HCT116 (cell line): Measurements from ENCODE around the gene LIX1. TPM values are rescaled to one million over a fixed set of nuclear protein-coding genes. Genes with fewer than 3 reads are reported as not detected.

Experiments used
- ATAC-seq: fragments of 200-7000 bp; cut with Tn5 transposase; 2 replicates; pipeline ENCODE4 v1.9.1; 2020; ENCODE audit warnings: mild to moderate bottlenecking, moderate library complexity
- Bru-seq: library from RNA; stranded (reverse); fragments of 400-500 nt; gene quantifications from one replicate; lab custom pipeline; 2021; lab: Mats Ljungman, UMichigan
- BruChase-seq, 2 experiments: library from RNA; stranded (reverse); fragments of 400-500 nt; gene quantifications; one replicate each; lab custom pipeline; 2021; lab: Mats Ljungman, UMichigan
- BruUV-seq: library from RNA; stranded (reverse); fragments of 400-500 nt; replicated peaks from 2 replicates; lab custom pipeline; 2021; lab: Mats Ljungman, UMichigan
- CTCF ChIA-PET: fragments of 300-600 bp; sonication (Branson Sonifier 250); formaldehyde crosslinking; loops from one replicate; lab custom pipeline; 2021; ENCODE audit warnings: antibody characterized with exemption; lab: Charles Lee
- POLR2A ChIA-PET: fragments of 300-600, 350-600 bp; sonication (Branson Sonifier 250); formaldehyde crosslinking; loops from one replicate; lab custom pipeline; 2021; ENCODE audit warnings: antibody characterized with exemption; lab: Charles Lee
- RAD21 ChIA-PET, 2 experiments: fragments of 300-600 bp; sonication (Branson Sonifier 250); formaldehyde crosslinking; loops; one replicate each; lab custom pipeline; 2023; ENCODE audit warnings: low total read pairs in 2 of 2; ENCODE audit not compliant: uncharacterized antibody in 2 of 2, unreplicated experiment in 2 of 2, low non-redundant PET in 1 of 2; lab: Charles Lee
- DNase-seq: peaks from one replicate; pipeline ENCODE4 v3.0.0-alpha.2; 2010; ENCODE audit warnings: low read depth, low spot score
- H2AFZ ChIP-seq: fragments of 200-600 bp; shearing (Covaris generic), sonication (generic); 2 replicates; pipeline ENCODE4 v1.6.1; 2017; ENCODE audit warnings: low read depth, mixed run types, mixed read lengths, antibody characterized with exemption, low read length; ENCODE audit not compliant: poor library complexity, severe bottlenecking
- H3K27ac ChIP-seq: 2 replicates; pipeline ENCODE4 v1.5.1; 2012; ENCODE audit warnings: low read depth, low read length
- H3K27me3 ChIP-seq: fragments of 200-600 bp; sonication (generic); 2 replicates; pipeline ENCODE4 v1.6.1; 2016; ENCODE audit warnings: mixed run types, low read length, mixed read lengths; ENCODE audit not compliant: insufficient read depth
- H3K36me3 ChIP-seq, 2 experiments: fragments of 200-500 bp in 1 of 2; fragments of 200-600 bp in 1 of 2; sonication (Bioruptor generic) in 1 of 2; sonication (generic) in 1 of 2; 2 replicates each; pipeline versions ENCODE4 v1.5.1 to v1.6.1; 2014 to 2016; ENCODE audit warnings: low read length in 2 of 2, inconsistent platforms in 1 of 2, mixed read lengths in 1 of 2, mixed run types in 1 of 2; ENCODE audit not compliant: insufficient read depth in 2 of 2, control insufficient read depth in 1 of 2
- H3K4me1 ChIP-seq, 2 experiments: fragments of 200-600 bp in 1 of 2; sonication (generic) in 1 of 2; 2 replicates each; pipeline versions ENCODE4 v1.5.1 to v1.6.1; 2012 to 2017; ENCODE audit warnings: low read length in 2 of 2, inconsistent platforms in 1 of 2, mild to moderate bottlenecking in 1 of 2, mixed read lengths in 1 of 2, mixed run types in 1 of 2, moderate library complexity in 1 of 2; ENCODE audit not compliant: insufficient read depth in 2 of 2, control insufficient read depth in 1 of 2
- H3K4me2 ChIP-seq: fragments of 200-600 bp; sonication (generic); 2 replicates; pipeline ENCODE4 v1.6.1; 2017; ENCODE audit warnings: mixed run types, low read length, mixed read lengths
- H3K4me3 ChIP-seq, 2 experiments: fragments of 200-600 bp in 1 of 2; sonication (generic) in 1 of 2; replicated peaks in 1 of 2; 2 replicates each; pipeline ENCODE4 v1.5.1; 2011 to 2016; ENCODE audit warnings: low read length in 2 of 2, control low read depth in 1 of 2, low read depth in 1 of 2, mild to moderate bottlenecking in 1 of 2, mixed read lengths in 1 of 2, mixed run types in 1 of 2
- H3K79me2 ChIP-seq: fragments of 200-600 bp; sonication (generic); 2 replicates; pipeline ENCODE4 v1.6.1; 2017; ENCODE audit warnings: mild to moderate bottlenecking, mixed run types, low read length, moderate library complexity, mixed read lengths; ENCODE audit not compliant: insufficient read depth
- H3K9ac ChIP-seq: fragments of 200-600 bp; sonication (generic); 2 replicates; pipeline ENCODE4 v1.6.1; 2016; ENCODE audit warnings: low read length, mixed read lengths
- H3K9me2 ChIP-seq: fragments of 200-600 bp; sonication (generic), shearing (Covaris generic); 2 replicates; pipeline ENCODE4 v1.6.1; 2017; ENCODE audit warnings: mixed run types, mild to moderate bottlenecking, moderate library complexity; ENCODE audit not compliant: insufficient read depth
- H3K9me3 ChIP-seq, 2 experiments: fragments of 200-500 bp in 1 of 2; fragments of 200-600 bp in 1 of 2; sonication (Bioruptor generic) in 1 of 2; sonication (generic) in 1 of 2; 2 replicates each; pipeline ENCODE4 v1.6.1; 2014 to 2017; ENCODE audit warnings: low read length in 2 of 2, mixed read lengths in 2 of 2, inconsistent platforms in 1 of 2, low read depth in 1 of 2, mild to moderate bottlenecking in 1 of 2, mixed run types in 1 of 2, moderate library complexity in 1 of 2; ENCODE audit not compliant: control insufficient read depth in 1 of 2, insufficient read depth in 1 of 2
- H4K20me1 ChIP-seq: fragments of 200-600 bp; sonication (generic), shearing (Covaris generic); 2 replicates; pipeline ENCODE4 v1.6.1; 2017; ENCODE audit warnings: mixed run types, mild to moderate bottlenecking, moderate library complexity; ENCODE audit not compliant: insufficient read depth
- ATF3 ChIP-seq: IDR thresholded peaks from 2 replicates; pipeline ENCODE4 v1.6.1; 2012
- CBX3 ChIP-seq: IDR thresholded peaks from 2 replicates; pipeline ENCODE4 v1.6.1; 2012; ENCODE audit warnings: low read depth
- CEBPB ChIP-seq: IDR thresholded peaks from 2 replicates; pipeline ENCODE4 v1.6.1; 2012; ENCODE audit warnings: low read depth
- CTCF ChIP-seq, 3 experiments: fragments of 200-600 bp in 1 of 3; sonication (generic) in 1 of 3; IDR thresholded peaks in 2 of 3; conservative IDR thresholded peaks in 1 of 3; 2 replicates each; pipeline ENCODE4 v1.5.1; 2012 to 2017; ENCODE audit warnings: low read depth in 2 of 3, low read length in 2 of 3, antibody characterized with exemption in 1 of 3, borderline replicate concordance in 1 of 3, control low read depth in 1 of 3, mild to moderate bottlenecking in 1 of 3, mixed read lengths in 1 of 3, mixed run types in 1 of 3, moderate library complexity in 1 of 3; ENCODE audit not compliant: insufficient read depth in 1 of 3
- EGR1 ChIP-seq: IDR thresholded peaks from 2 replicates; pipeline ENCODE4 v1.6.1; 2012; ENCODE audit warnings: low read depth
- EZH2phosphoT487 ChIP-seq: fragments of 200-600 bp; IDR thresholded peaks from 2 replicates; pipeline ENCODE4 v1.6.1; 2018; ENCODE audit warnings: antibody characterized with exemption, borderline replicate concordance
- FOSL1 ChIP-seq: IDR thresholded peaks from 2 replicates; pipeline ENCODE4 v1.6.1; 2012; ENCODE audit warnings: low read depth
- JUND ChIP-seq: IDR thresholded peaks from 2 replicates; pipeline ENCODE4 v1.6.1; 2012
- MAX ChIP-seq: IDR thresholded peaks from 2 replicates; pipeline ENCODE4 v1.6.1; 2012
- POLR2A ChIP-seq: IDR thresholded peaks from 2 replicates; pipeline ENCODE4 v1.7.0; 2011; ENCODE audit warnings: borderline replicate concordance; ENCODE audit not compliant: insufficient read depth, insufficient read length; ENCODE audit errors: extremely low read depth
- POLR2AphosphoS5 ChIP-seq: IDR thresholded peaks from 2 replicates; pipeline ENCODE4 v1.6.1; 2011; ENCODE audit warnings: mild to moderate bottlenecking, low read depth, low read length, moderate library complexity
- RAD21 ChIP-seq: IDR thresholded peaks from 2 replicates; pipeline ENCODE4 v1.6.1; 2012; ENCODE audit warnings: low read depth, mild to moderate bottlenecking
- SRF ChIP-seq: IDR thresholded peaks from 2 replicates; pipeline ENCODE4 v1.6.1; 2012; ENCODE audit warnings: low read depth
- TCF7L2 ChIP-seq: IDR thresholded peaks from 2 replicates; pipeline ENCODE4 v1.7.0; 2011; ENCODE audit warnings: borderline replicate concordance, inconsistent platforms; ENCODE audit not compliant: insufficient read depth, insufficient read length; ENCODE audit errors: extremely low read depth
- ZBTB33 ChIP-seq: IDR thresholded peaks from 2 replicates; pipeline ENCODE4 v1.6.1; 2011; ENCODE audit warnings: mild to moderate bottlenecking, low read length, moderate library complexity; ENCODE audit not compliant: insufficient replicate concordance; ENCODE audit errors: extremely low read depth
- ZFX ChIP-seq: fragments of 450-650 bp; IDR thresholded peaks from 2 replicates; pipeline ENCODE4 v1.6.1; 2017
- intact Hi-C: fragments of 100-400 bp; cut with micrococcal nuclease; formaldehyde crosslinking; loops from 2 replicates; pipeline ENCODE4 v1.10.0; 2022
- long read RNA-seq: library from polyadenylated mRNA; unstranded; transcript quantifications from one replicate; pipeline ENCODE4 v2.0.0, GENCODE V29; 2021; ENCODE audit not compliant: unreplicated experiment
- polyA plus RNA-seq: library from polyadenylated mRNA; unstranded; fragments of >200 nt; gene quantifications from 2 replicates; pipeline ENCODE4 v1.2.1, GENCODE V29; 2012; ENCODE audit warnings: missing spikeins
- total RNA-seq: library from RNA; stranded (reverse); gene quantifications from one replicate; pipeline ENCODE4 v1.2.1, GENCODE V29; 2021; ENCODE audit not compliant: unreplicated experiment

The LIX1 gene
- not detected for total RNA-seq
- polyA plus RNA-seq: 0.01 TPM in 1 of 2 replicates, not detected in the other
- Bru-seq, nascent RNA: percentile 7 among the genes with signal in this experiment
- not detected for BruChase-seq, experiment 1, labeled RNA remaining after a 6-hour chase
- percentile 5 among the genes with signal in this experiment for BruChase-seq, experiment 2, labeled RNA remaining after a 2-hour chase
- long read RNA-seq: 0 reads

GRCh38 chr5:97142521-97143254 lies at the start of gene LIX1:
LIX1 (minus strand) TSS chr5:97142611; CDS start chr5:97142576, 35 bp downstream.
- Histone ChIP-seq H3K4me1 (no peaks in the 10 kb centered on the region), H3K9me3 (no peaks in the 10 kb centered on the region), H3K27ac (no peak within 1 kb of the TSS), H3K27me3 (no peaks in the 10 kb centered on the region), H3K79me2 (no peaks in the 10 kb centered on the region), H3K4me2 (no peak within 1 kb of the TSS), H3K9ac (no peak within 1 kb of the TSS), H3K4me3 (no peak within 1 kb of the TSS), H4K20me1 (no peaks in the 10 kb centered on the region), H3K9me2 (no peaks in the 10 kb centered on the region), H3K36me3 (no peaks in the 10 kb centered on the region), H2AFZ (peak within 1 kb of the TSS; percentile 19)
- ChIA-PET RAD21 (interaction anchor here (0.6 to 1.6 kb wide), 7 partner anchors 145 to 528 kb away, joined by 3 to 9 read pairs (median 4); no protein-coding TSS in a partner anchor), POLR2A (interaction anchor here (1.3 kb wide), 1 partner anchor 333 kb away, joined by 3 read pairs; no protein-coding TSS in a partner anchor), CTCF (interaction anchor here (0.8 to 3.9 kb wide), 9 partner anchors 99 to 529 kb away, joined by 3 to 35 read pairs (median 5); no protein-coding TSS in a partner anchor)
- intact Hi-C loops: loop anchor here (1.0 to 5.0 kb wide), 3 partner anchors 145 to 390 kb away; no protein-coding TSS in a partner anchor
- no peak for DNase-seq
- no peak for TF ChIP-seq MAX
- no peak for TF ChIP-seq SRF
- TF ChIP-seq RAD21: peak; percentile 81
- TF ChIP-seq ZFX: no peak
- TF ChIP-seq CBX3: no peak
- TF ChIP-seq FOSL1: no peak
- TF ChIP-seq POLR2A: no peak
- no peak for TF ChIP-seq CEBPB
- no peak for TF ChIP-seq ZBTB33
- no peak for TF ChIP-seq EGR1
- TF ChIP-seq JUND: no peak
- peak; percentile 55 to 66 (median 63); a peak in 5 of 6 replicates for TF ChIP-seq CTCF (IDR thresholded peaks at IDR 0.05 in 2 of 3, conservative IDR thresholded peaks at IDR 0.05 in 1 of 3; ENCODE audit: borderline replicate concordance in 1 of 3, insufficient read depth in 1 of 3, low read depth in 2 of 3, low read length in 2 of 3)
- TF ChIP-seq TCF7L2: no peak
- TF ChIP-seq ATF3: no peak
- no peak for TF ChIP-seq EZH2phosphoT487
- no peak for TF ChIP-seq POLR2AphosphoS5
- no TSS peak for BruUV-seq
- peak; percentile 90 for ATAC-seq
